Measurements from ENCODE around the gene WDR90. TPM values are rescaled to one million over a fixed set of nuclear protein-coding genes. Genes with fewer than 3 reads are reported as not detected.
A peak's percentile ranks its signal among the peaks of the same experiment; 100 is the strongest.

WDR90 gene
- polyA plus RNA-seq, 1 donor from 2014 or later: 32.1 TPM

- Histone ChIP-seq H3K27me3 (ENCODE audit: insufficient read depth, low read depth, low read length) (peaks cover 48% of the 10 kb centered on the region), H3K4me3 (ENCODE audit: low read length) (no peak overlapping the region), H4K20me1 (ENCODE audit: insufficient read depth) (peaks cover 52% of the 10 kb centered on the region), H3K4me2 (ENCODE audit: low read length) (no peak overlapping the region), H3K9me3 (ENCODE audit: low read length) (no peaks in the 10 kb centered on the region), H3F3A (ENCODE audit: insufficient read depth, low read length, poor library complexity, severe bottlenecking) (no peaks in the 10 kb centered on the region), H3K9ac (ENCODE audit: low read length) (no peak overlapping the region), H2AFZ (ENCODE audit: low read depth, low read length) (no peak overlapping the region), H3K36me3 (ENCODE audit: insufficient read depth, low read length) (no peaks in the 10 kb centered on the region), H3K9me2 (ENCODE audit: insufficient read depth, low read length) (no peaks in the 10 kb centered on the region), H3K79me2 (replicated peaks; ENCODE audit: insufficient read depth, low read length) (peaks cover 32% of the 10 kb centered on the region), H3K27ac (ENCODE audit: low read length) (no peak overlapping the region)
- TF ChIP-seq MXI1 (conservative IDR thresholded peaks at IDR 0.05; ENCODE audit: poor library complexity, severe bottlenecking): no peak
- TF ChIP-seq RAD21 (conservative IDR thresholded peaks at IDR 0.05): no peak
- TF ChIP-seq POLR2AphosphoS5 (IDR thresholded peaks at IDR 0.05): no peak
- no peak for TF ChIP-seq SMC3 (conservative IDR thresholded peaks at IDR 0.05; ENCODE audit: poor library complexity)
- no peak for TF ChIP-seq EZH2 (IDR thresholded peaks at IDR 0.05; ENCODE audit: borderline replicate concordance, insufficient read depth, low read length, poor library complexity, severe bottlenecking)
- TF ChIP-seq TAF1 (IDR thresholded peaks at IDR 0.05; ENCODE audit: low read depth): no peak
- TF ChIP-seq, protein P1, sequence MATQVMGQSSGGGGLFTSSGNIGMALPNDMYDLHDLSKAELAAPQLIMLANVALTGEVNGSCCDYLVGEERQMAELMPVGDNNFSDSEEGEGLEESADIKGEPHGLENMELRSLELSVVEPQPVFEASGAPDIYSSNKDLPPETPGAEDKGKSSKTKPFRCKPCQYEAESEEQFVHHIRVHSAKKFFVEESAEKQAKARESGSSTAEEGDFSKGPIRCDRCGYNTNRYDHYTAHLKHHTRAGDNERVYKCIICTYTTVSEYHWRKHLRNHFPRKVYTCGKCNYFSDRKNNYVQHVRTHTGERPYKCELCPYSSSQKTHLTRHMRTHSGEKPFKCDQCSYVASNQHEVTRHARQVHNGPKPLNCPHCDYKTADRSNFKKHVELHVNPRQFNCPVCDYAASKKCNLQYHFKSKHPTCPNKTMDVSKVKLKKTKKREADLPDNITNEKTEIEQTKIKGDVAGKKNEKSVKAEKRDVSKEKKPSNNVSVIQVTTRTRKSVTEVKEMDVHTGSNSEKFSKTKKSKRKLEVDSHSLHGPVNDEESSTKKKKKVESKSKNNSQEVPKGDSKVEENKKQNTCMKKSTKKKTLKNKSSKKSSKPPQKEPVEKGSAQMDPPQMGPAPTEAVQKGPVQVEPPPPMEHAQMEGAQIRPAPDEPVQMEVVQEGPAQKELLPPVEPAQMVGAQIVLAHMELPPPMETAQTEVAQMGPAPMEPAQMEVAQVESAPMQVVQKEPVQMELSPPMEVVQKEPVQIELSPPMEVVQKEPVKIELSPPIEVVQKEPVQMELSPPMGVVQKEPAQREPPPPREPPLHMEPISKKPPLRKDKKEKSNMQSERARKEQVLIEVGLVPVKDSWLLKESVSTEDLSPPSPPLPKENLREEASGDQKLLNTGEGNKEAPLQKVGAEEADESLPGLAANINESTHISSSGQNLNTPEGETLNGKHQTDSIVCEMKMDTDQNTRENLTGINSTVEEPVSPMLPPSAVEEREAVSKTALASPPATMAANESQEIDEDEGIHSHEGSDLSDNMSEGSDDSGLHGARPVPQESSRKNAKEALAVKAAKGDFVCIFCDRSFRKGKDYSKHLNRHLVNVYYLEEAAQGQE (IDR thresholded peaks at IDR 0.05; ENCODE audit: borderline replicate concordance): no peak
- TF ChIP-seq, protein P2, sequence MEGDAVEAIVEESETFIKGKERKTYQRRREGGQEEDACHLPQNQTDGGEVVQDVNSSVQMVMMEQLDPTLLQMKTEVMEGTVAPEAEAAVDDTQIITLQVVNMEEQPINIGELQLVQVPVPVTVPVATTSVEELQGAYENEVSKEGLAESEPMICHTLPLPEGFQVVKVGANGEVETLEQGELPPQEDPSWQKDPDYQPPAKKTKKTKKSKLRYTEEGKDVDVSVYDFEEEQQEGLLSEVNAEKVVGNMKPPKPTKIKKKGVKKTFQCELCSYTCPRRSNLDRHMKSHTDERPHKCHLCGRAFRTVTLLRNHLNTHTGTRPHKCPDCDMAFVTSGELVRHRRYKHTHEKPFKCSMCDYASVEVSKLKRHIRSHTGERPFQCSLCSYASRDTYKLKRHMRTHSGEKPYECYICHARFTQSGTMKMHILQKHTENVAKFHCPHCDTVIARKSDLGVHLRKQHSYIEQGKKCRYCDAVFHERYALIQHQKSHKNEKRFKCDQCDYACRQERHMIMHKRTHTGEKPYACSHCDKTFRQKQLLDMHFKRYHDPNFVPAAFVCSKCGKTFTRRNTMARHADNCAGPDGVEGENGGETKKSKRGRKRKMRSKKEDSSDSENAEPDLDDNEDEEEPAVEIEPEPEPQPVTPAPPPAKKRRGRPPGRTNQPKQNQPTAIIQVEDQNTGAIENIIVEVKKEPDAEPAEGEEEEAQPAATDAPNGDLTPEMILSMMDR (IDR thresholded peaks at IDR 0.05; ENCODE audit: poor library complexity, severe bottlenecking): no peak
- TF ChIP-seq EP300 (conservative IDR thresholded peaks at IDR 0.05; ENCODE audit: poor library complexity, severe bottlenecking): no peak
Measured at GRCh38 chr16:698911-699671, 49.9 kb downstream of the WDR90 start.

DNA sequence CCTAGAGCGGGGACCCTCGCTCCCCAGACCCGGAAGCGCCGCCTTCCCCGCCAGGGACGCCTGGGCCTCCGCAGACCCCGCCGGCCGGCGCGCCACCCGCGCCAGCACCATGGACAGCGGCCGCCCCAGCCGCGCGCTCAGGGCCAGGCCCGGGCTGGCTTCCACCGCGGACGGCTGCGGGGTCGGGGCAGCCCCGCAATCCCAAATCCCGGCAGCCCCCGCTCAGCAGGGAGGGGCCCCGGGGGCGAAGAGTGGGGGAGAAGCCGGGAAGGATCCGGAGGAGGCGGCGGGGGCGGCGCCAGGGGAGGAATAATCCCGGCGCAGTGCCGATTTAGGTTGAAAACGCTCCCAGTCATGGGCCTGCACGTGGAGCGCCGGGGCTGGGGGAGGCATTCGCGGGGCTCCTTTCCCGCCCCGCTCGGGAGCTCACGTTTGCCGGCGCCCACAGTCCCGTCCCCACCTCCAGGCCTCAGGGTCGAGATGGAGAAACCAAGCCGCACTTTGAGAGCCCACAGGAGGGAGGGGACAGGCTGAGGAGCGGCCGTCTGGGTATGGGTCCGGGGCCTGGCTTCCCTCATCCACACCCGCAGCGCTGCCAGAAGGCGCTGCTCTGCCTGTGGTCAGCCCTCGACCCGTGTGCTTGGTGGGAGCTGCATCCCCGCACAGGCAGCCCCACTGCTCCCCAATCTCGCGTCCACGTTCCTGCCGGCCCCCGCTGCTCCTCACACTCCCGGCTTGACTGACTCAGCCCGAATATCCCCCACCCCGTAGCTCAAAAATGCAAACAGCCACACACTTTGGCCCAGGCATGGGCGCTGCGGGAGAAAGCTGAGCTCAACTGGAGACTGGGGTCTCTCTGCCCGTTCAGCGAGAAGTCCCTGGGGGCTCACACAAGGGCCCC, 51.8 kb downstream of the WDR90 start:
- no peaks in the 10 kb centered on the region for H3K9me3 ChIP-seq (ENCODE audit: low read length)
- peak overlapping the region; percentile 35 for H3K4me2 ChIP-seq (ENCODE audit: low read length)
- no peaks in the 10 kb centered on the region for H3F3A ChIP-seq (ENCODE audit: insufficient read depth, low read length, poor library complexity, severe bottlenecking)
- peak; percentile 43 for TF ChIP-seq MXI1 (conservative IDR thresholded peaks at IDR 0.05; ENCODE audit: poor library complexity, severe bottlenecking)
- TF ChIP-seq, protein P1 (IDR thresholded peaks at IDR 0.05; ENCODE audit: borderline replicate concordance): peak; percentile 57
- TF ChIP-seq, protein P2 (IDR thresholded peaks at IDR 0.05; ENCODE audit: poor library complexity, severe bottlenecking): no peak
- H2AFZ ChIP-seq (ENCODE audit: low read depth, low read length): no peak overlapping the region
- peaks cover 36% of the 10 kb centered on the region for H3K27me3 ChIP-seq (ENCODE audit: insufficient read depth, low read depth, low read length)
- H4K20me1 ChIP-seq (ENCODE audit: insufficient read depth): peaks cover 53% of the 10 kb centered on the region
- no peaks in the 10 kb centered on the region for H3K36me3 ChIP-seq (ENCODE audit: insufficient read depth, low read length)
- peak overlapping the region; percentile 62 for H3K4me3 ChIP-seq (ENCODE audit: low read length)
- H3K79me2 ChIP-seq (replicated peaks; ENCODE audit: insufficient read depth, low read length): peaks cover 43% of the 10 kb centered on the region
- H3K27ac ChIP-seq (ENCODE audit: low read length): no peak overlapping the region
- peak overlapping the region; percentile 56 for H3K9ac ChIP-seq (ENCODE audit: low read length)
- H3K9me2 ChIP-seq (ENCODE audit: insufficient read depth, low read length): no peaks in the 10 kb centered on the region

Data from neural cell (in vitro differentiated cells).